ENCODE results near the gene HSPA4.

The HSPA4 gene

GRCh38 chr5:133088064-133088463, 36.3 kb downstream of the HSPA4 start:
- in situ Hi-C loops (cut with MboI; ENCODE audit: low sequenced_read_pairs), result no loop called here

DNA sequence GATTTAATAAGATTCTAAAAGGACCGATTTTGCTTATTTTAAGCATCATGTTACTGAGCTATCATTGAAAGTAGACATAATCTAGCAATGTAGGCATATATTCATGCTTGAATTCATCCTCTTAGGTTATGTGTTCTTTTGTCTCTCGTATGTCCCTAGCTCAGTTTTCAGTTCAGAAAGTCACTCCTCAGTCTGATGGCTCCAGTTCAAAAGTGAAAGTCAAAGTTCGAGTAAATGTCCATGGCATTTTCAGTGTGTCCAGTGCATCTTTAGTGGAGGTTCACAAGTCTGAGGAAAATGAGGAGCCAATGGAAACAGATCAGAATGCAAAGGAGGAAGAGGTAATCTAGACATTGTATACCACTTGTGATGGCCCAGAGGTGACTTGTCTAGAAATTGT, 39.2 kb downstream of the HSPA4 start:
- in situ Hi-C loops (cut with MboI; ENCODE audit: low sequenced_read_pairs), result no loop called here

GRCh38 chr5:133106343-133106742, 54.5 kb downstream of the HSPA4 start:
- in situ Hi-C loops (cut with MboI; ENCODE audit: low sequenced_read_pairs), result loop anchor here (25.0 kb wide), 2 partner anchors 181 to 356 kb away; no protein-coding TSS in a partner anchor

DNA sequence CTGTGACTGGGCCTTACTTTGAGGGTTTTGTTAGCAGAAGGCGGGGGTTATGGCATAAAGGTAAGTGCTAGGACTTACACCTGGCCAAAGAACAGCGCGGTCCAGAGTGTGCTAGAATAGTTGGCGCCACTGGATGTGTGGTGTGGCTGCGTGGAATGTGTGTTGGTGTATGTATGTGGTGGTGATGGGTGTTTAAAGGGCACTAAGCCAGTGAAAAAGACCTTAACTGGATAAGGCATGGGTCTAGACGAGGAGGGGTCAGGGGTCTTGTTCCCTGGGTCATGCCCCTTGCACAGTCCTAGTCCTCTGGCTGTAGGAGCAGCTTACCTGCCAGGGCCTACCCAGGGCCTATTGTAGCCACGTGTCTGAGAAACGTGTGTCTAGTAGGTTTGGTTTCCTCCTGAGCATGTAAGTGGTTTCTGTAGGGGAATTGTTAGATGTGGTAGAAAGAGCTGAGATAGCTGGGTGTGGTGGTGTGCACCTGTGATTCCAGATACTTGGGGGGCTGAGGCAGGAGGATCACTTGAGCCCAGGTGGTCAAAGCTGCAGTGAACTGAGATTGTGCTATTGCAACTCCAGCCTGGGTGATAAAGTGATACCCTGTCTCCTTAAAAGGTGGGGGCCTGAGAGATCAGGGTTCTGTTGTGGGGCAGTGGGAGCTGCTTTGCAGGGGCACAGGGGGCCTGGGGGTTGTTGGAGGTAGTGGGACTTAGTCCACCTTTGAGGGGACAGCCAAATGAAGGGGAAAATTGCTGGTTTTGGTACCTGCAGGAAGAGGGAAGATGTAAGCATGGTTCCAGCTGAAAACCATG, 55.2 kb downstream of the HSPA4 start:
- in situ Hi-C loops (cut with MboI; ENCODE audit: low sequenced_read_pairs), result loop anchor here (25.0 kb wide), 2 partner anchors 180 to 355 kb away; no protein-coding TSS in a partner anchor

GRCh38 chr5:133108481-133108921, 56.7 kb downstream of the HSPA4 start:
- in situ Hi-C loops (cut with MboI; ENCODE audit: low sequenced_read_pairs), result loop anchor here (25.0 kb wide), 2 partner anchors 179 to 354 kb away; no protein-coding TSS in a partner anchor

DNA sequence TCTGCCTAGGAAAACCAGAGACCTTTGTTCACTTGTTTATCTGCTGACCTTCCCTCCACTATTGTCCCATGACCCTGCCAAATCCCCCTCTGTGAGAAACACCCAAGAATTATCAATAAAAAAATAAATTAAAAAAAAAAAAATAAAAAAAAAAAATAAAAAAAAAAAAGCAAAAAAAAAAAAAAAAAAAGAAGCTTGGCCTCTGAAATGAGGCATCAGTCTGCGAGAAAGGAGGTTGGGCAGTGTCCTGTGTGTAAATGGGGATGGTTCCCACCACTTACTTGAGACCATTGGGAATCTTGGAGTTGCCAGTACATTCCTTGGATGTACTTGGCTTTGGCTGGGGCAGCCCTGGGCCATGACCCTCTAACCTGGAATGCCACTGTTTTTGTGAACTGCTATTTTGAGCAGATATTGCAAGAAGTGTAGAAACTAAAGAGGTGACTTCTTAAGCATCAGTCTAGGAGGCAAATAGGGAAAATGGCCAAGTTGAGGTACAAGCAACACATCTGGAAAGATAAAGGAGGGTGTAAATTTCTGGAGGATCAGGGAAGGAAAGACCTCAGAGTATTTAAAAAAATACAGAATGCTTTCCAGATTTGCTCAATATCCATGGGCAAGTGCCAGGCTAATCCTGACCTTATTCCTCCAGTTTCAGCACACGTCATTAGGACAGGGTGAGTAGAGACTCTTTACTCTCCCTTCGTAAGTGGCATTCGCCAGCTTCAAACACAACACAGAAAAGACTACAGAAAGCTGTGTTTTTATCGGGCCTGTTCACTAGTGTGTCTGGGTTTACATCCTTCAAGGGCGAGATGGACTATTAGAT, 58.1 kb downstream of the HSPA4 start:
- in situ Hi-C loops (cut with MboI; ENCODE audit: low sequenced_read_pairs), result loop anchor here (25.0 kb wide), 2 partner anchors 177 to 352 kb away; no protein-coding TSS in a partner anchor

DNA sequence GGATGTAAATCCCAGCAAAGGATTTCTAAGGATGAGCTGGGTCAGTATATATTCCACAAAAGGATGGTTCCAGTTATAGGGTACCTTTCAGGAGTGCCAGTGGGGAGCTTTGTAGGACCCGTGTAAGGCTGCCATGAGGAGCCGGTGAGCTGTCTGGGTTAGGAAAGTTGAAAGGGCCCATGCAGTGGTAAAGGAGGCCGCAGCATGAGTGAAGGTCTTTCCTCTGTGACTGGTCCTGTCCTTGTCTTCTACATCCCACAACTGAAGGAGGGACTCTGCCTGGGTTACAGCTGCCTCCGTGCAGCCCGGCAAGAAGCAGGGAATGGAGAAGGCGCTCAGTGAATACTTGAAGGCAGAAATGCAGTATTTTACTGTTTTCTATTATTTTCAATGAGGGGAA, 58.9 kb downstream of the HSPA4 start:
- in situ Hi-C loops (cut with MboI; ENCODE audit: low sequenced_read_pairs), result loop anchor here (25.0 kb wide), 2 partner anchors 177 to 352 kb away; no protein-coding TSS in a partner anchor

DNA sequence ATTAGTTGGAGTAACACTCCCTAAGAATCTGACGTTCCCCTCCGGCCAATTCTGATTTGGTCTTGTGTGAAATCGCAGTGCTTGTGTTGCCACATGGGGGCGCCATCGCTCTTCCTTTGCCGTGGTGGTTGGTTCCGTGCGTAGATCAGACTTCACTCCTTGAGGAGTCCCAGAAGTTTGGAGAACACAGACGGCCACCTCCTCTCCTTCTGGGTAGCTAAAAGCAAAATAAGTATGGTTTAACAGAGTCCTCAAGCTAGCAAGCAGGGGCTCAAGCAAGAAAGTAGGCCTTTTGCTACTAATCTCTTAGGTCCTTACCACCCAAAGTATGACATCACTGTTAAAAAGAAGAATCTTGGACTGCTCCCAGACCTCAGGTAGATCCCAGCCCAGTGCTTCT, 59.5 kb downstream of the HSPA4 start:
- in situ Hi-C loops (cut with MboI; ENCODE audit: low sequenced_read_pairs), result loop anchor here (25.0 kb wide), 2 partner anchors 176 to 351 kb away; no protein-coding TSS in a partner anchor

DNA sequence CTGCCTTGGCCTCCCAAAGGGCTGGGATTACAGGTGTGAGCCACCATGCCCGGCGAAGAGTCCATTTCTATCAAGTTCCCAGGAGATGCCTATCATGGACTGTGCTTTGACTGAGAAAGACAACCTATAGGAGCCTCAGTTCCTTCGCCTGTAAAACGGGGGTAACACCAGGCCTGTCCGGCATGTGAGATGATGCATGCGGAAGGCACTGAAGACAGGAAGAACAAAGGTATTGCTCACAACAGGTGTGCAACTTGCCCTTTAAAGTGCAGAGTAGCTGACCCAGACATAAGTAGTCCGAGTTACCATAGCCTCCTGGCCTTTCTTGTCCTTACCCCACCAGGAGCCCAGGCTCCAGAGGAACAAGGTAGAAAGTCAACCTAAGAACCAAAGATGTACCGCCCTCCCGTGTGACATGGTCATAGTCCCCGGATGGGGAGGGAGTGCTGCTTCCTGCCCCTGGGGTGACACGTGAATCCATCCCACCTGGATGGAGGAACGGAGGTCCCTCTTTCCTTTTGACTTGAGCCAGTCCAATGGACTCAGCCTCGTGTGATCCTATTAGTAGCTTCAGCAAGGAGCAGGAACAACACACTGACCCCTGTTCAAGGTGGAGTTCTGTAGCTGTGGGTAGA, 60.3 kb downstream of the HSPA4 start:
- in situ Hi-C loops (cut with MboI; ENCODE audit: low sequenced_read_pairs), result loop anchor here (25.0 kb wide), 2 partner anchors 175 to 350 kb away; no protein-coding TSS in a partner anchor

- in situ Hi-C loops (cut with MboI; ENCODE audit: low sequenced_read_pairs), result loop anchor here (25.0 kb wide), 2 partner anchors 174 to 349 kb away; no protein-coding TSS in a partner anchor
Observed at GRCh38 chr5:133113331-133114061, 61.7 kb downstream of the HSPA4 start.

- in situ Hi-C loops (cut with MboI; ENCODE audit: low sequenced_read_pairs), result loop anchor here (25.0 kb wide), 2 partner anchors 173 to 348 kb away; no protein-coding TSS in a partner anchor
Observed at GRCh38 chr5:133114166-133114932, 62.5 kb downstream of the HSPA4 start.

- in situ Hi-C loops (cut with MboI; ENCODE audit: low sequenced_read_pairs), result loop anchor here (25.0 kb wide), 2 partner anchors 172 to 347 kb away; no protein-coding TSS in a partner anchor
Observed at GRCh38 chr5:133114933-133115310, 63.1 kb downstream of the HSPA4 start.

DNA sequence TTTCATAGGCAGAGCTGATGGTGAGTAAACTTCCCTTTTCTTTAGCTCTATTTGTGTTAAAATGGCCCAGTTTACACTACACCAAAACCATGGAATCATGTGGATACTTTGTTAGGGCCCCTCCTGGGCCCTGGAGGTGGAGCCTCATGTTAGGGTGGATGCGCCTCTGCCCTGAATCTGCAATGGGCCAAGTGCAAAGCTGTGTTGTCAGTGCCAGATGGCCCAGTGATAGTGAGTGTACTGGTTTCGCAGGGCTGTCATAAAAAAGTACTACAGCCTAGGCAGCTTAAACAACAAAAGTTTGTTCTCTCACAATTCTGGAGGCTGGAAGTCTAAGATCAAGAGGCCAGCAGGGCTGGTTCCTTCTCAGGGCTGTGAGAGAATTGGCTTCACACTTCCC, 64.8 kb downstream of the HSPA4 start:
- in situ Hi-C loops (cut with MboI; ENCODE audit: low sequenced_read_pairs), result loop anchor here (25.0 kb wide), 2 partner anchors 171 to 346 kb away; no protein-coding TSS in a partner anchor

- in situ Hi-C loops (cut with MboI; ENCODE audit: low sequenced_read_pairs), result loop anchor here (25.0 kb wide), 2 partner anchors 170 to 345 kb away; no protein-coding TSS in a partner anchor
Observed at GRCh38 chr5:133117166-133117911, 65.5 kb downstream of the HSPA4 start.

DNA sequence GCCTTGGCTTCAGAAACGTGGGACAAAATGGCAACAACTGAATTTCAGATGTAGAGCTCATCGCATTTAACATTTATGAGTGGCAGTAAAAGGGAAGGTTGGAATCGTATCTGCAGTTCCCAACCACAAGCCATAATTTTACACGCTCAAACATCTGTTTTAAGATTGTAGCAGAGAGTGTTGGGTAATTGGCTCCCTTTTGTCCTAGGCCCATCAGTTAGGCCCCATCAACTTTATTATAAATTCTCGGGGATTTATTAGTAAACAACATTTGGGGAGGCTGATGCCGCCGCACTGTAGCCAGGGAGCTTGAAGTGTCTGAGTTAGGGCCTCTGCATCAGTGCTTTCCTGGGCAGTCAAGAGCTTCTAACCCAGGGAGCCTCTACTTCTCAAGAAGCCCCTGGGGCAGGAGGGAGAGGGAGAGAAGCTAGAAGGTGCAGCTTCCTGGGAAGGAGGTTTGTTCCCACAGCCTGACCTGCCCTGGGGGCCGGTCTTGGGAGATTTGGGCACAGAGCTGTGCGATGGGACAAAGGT, 66.2 kb downstream of the HSPA4 start:
- in situ Hi-C loops (cut with MboI; ENCODE audit: low sequenced_read_pairs), result loop anchor here (25.0 kb wide), 2 partner anchors 169 to 344 kb away; no protein-coding TSS in a partner anchor

DNA sequence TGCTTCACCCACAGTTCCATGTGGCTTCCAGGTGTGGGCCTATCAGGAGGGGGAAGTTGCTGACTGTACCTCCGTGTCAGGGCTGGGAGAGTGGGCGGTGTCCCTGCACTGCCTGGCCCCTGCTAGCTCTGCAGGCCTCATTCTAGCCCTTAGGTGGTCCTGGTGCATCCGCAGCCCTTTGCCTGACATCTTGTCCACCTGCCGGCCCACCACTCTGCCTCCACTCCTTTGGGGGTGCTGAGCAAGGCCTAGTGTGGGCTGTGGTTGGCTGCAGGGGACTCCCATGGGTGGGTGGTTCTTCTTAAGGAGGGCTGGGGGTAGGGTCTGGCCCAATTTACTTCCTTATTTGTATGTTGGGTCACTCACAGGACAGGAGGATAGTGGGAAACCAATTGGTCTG, 66.9 kb downstream of the HSPA4 start:
- in situ Hi-C loops (cut with MboI; ENCODE audit: low sequenced_read_pairs), result loop anchor here (25.0 kb wide), 2 partner anchors 169 to 344 kb away; no protein-coding TSS in a partner anchor

DNA sequence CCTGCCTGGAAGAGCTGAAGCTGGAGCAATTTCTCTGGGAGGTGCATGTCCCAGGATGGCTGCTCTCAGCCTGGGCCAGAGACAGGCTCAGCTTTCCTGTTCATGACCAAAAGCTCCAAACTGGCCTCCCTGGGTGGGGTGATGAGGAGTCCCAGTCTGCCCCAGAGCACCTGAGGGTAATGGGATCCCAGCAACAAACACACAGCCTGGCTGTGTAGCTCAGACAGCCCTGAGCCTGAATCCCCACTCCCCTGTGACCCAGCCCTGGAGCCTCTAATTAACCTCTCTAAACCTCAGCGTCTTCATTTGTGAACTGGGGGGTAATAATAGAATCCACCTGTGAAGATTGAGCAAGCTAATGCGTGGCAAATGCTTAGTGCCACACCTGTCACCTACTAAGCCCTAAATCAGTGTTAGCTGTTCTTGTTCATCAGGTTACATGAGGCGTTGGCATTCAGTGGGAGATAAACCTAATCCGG, 67.5 kb downstream of the HSPA4 start:
- in situ Hi-C loops (cut with MboI; ENCODE audit: low sequenced_read_pairs), result loop anchor here (25.0 kb wide), 2 partner anchors 168 to 343 kb away; no protein-coding TSS in a partner anchor

All from HL-60/S4 (cell line).